Dermis blood vessel endothelial cell (primary cell): ENCODE measurements around the gene OGFR. TPM values are rescaled to one million over a fixed set of nuclear protein-coding genes. Genes with fewer than 3 reads are reported as not detected.

Experiments
- DNase-seq: peaks from one replicate; pipeline ENCODE4 v3.0.0; 2010
- total RNA-seq: library from RNA; depleted of rRNA; stranded (reverse); fragments of >200 nt; gene quantifications from 2 replicates; pipeline ENCODE4 v1.2.3, GENCODE V29; 2014

The OGFR gene
- total RNA-seq, 1 donor from 2014 or later = 48.8 TPM

DNA sequence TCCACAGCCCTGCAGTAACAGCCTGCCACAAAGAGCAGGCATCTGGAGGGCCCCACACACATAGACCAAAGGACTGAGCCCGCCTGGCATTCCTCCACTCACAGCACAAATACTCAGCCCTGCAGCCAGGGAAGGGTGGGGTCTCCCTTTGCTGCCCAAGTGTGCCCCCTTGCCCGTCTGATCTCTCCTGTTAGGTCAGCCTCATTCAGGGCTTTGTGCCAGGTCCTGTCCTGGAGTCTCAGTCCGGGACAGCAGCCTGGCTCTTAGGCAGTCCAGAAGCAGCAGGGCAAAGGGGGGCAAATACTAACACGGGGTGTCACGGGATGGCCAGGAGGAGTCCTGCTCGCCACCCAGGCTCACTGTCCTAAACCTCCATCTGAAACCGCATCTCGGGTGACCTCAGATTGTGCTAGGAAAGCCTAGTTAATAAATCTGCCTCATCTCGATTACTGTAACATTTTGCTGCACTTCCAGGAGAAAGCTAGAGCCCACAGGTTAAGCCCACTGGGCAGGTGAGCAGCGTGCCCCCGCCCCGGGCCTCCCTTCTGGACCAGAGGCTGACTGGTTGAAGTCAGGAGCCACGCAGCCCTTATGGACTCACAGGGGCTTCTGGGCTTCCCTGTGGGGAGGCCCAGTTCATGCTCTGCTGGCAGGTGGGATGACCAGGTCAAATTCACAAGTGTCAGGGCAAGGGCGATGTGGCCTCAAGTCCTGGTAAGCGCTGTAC is 3.2 kb upstream of the OGFR start:
- DNase-seq = no peak

DNA sequence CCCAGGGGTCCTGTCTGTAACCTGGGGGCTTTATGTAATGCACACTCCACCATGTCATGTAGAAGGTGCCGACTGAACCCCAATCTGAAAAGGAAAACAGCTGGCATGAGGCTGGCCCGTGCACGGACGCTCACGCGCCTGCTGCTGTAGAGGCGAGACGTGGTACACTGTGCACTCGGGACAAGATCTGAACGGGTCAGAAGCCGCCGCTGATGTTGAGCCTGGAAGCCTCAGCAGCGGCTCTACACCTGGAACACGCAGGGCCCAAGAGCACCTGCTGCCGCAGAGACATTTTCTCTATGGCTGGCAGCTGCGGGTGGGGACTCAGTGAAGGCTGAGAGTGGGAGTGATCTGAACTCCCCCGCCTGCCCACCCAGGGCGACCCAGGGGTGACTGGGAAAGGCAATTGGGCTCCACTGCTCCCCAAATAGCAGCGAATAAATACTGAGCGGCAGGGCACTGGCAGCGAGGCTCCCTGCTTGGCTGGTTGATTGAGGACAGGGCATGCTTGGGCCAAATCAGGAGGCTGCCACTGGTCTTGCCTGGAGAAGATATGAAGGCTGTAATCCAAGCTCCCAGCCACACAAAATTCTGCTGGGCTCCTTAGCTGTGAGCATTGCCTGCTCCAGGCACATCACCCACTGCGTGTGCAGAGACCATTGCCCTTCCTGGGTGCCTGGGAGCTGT is 2.5 kb upstream of the OGFR start:
- DNase-seq = no peak

DNA sequence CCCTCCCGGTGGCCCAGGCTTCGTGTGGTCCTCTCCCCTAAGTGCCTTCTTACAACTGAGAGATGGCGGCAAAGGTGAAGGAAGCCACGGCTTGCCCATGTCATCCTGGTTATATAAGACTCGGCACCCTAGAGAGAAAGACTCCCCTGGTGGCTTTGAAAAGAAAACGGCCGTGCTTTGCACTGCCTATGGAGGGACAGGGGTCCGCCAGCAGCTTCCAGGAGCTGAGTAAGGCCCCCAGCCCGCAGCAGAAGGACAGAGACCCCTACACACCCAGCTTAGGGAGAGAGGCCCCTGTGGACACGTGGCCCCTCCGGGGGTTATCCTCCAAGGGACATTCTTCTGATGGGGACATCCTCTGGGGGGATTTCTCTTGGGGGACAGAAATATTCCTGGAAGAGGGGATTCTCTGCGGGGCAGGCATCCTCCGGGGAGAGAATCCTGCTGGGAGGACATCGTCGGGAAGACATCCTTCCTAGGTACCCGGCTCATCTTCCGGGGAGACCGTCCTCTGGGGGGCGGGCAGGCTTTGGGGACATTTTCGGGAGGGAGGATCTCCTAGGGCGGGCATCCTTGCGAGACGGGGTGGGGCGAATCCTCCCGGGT is 511 bp upstream of the OGFR start:
- no peak for DNase-seq

DNA sequence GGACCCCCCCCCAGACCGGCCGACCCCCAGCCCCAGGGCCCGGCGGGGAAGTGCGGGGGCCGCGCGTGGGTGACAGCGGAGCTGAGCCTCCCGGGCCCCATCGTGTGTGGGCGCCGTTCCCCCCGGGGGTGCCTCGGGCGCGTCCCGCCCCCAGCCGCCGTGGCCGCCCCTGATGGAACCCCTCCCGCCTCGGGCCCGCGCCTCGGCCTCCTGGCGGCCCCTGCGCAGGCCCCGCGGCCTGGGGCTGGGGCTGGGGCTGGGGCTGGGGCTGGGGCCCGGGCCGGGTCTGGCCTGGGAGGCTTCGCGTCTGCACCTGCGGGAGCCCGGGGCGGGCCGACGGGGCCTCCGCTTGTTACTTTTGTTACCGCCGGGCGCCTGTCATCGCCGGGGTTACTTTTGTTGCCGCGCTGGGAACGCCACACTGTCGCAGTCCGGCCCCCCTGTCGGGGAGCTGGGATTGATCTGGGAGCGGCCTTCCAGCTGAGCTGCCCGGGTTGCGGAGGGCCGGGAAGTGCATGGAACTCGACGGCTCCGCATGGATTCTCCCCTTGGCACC is 598 bp downstream of the OGFR start:
- DNase-seq = no peak

DNA sequence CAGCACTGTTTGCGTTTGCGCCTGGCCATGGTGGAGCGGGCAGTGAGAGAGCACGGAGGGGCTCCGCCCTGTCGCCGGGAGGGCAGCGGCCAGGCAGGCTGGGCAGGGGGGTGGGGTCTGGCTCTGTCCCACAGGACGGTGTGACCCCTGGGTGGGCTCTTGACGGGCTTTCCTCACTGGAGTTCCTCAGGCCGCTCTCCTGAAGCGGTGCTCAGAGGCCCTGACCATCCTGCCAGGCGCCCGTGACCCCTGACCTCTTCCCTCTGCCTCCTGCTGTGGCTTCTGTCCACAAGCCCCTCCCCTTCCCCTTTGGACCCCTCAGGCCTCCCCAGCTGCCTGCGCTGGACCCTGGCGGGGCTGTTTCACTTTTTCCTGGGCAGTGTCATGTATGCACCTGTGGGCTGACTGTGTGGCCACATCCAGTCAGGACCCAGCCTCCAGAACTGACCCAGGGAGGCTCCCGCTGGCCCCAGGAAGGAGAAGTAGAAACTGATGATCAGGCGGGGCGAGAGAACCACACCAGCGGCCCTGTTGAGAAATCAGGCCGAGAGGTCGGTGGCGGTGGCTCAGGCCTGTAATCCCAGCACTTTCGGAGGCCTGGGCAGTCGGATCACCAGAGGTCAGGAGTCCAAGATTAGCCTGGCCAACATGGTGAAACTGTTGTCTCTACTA is 1.2 kb downstream of the OGFR start:
- peak; percentile 43 for DNase-seq

DNA sequence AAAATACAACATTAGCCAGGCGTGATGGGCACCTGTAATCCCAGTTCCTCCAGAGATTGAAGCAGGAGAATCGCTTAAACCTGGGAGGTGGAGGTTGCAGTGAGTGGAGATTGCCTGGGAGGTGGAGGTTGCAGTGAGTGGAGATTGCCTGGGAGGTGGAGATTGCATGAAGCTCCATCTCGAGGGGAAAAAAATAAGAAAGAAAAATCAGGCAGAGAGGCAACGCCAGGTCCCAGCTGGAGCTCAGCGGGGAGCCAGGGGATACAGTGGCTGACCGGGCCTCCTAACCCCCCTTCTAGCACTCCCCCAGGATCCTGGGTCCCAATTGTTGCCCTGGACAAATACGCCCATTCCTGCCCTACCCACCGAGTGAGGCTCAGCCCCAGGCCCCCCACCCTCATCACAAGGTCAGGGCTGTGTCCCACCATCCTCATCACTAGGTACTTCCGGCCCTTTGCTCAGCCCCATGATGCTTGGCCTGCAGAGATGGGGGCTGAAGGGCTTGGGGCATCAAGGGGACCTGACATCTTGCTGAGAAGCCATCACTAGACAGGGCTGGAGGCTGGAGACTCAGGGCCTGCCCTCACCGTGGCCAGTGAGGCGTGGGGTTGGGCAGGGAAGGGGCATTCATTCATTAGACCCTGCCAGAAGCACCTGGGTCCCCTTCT is 1.9 kb downstream of the OGFR start:
- DNase-seq = no peak

DNA sequence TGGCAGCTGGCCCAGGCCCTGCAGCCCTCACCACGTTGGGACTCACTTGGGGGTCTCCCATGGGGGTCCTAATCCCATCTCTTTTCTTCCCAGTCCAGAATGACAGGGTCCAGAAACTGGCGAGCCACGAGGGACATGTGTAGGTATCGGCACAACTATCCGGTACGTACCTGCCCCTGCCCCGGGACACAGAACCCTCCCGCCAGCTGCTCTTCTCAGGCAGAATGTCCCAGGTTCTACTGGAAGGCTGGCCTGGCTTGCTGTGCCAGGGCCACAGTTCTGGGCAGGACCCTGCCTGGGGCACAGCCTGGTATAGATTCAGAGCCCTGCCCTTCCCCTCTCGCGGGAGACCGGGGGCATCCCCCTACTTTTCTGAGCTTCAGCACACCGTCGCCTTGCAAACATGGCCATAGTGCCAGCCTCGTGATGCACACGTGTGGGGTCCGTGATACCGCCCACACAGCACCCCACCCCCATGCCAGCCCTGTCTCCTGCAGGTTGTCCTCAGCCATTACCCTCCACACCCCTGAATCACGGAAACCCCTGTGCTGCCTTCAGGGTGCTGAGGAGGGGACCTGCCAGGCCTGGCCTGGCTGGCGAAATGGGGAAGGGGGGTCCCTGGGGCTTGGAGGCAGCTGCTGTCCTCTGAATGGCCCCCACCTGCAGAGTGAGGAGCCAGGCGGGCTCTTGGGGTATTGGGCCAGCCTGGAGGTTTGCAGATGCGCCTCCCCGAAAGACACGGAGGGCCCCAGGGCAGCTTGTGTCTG is 3.0 kb downstream of the OGFR start:
- no peak for DNase-seq

DNA sequence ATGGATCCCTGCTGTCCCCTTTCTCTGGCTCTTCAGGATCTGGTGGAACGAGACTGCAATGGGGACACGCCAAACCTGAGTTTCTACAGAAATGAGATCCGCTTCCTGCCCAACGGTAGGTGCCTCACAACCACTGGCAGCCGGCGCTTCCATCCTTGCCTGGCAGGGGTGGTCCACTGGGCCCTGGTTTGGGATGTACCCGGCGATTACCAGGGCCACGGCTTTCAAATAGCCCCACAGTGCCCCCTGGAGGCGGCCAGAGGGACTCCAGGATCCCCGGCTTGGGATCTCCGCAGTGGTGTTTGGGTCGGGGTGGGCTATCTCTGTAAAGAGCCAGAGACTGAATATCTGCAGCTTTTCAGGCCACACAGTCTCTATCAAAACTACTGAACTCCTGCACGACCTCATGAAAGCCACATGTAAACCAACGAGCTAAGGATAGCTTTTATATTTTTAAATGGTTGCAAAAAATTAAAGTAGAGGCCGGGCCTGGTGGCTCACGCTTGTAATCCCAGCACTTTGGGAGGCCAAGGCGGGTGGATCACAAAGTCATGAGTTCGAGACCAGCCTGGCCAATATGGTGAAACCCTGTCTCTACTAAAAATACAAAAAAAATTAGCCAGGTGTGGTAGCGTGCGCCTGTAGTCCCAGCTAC is 3.7 kb downstream of the OGFR start:
- DNase-seq = peak; percentile 73

DNA sequence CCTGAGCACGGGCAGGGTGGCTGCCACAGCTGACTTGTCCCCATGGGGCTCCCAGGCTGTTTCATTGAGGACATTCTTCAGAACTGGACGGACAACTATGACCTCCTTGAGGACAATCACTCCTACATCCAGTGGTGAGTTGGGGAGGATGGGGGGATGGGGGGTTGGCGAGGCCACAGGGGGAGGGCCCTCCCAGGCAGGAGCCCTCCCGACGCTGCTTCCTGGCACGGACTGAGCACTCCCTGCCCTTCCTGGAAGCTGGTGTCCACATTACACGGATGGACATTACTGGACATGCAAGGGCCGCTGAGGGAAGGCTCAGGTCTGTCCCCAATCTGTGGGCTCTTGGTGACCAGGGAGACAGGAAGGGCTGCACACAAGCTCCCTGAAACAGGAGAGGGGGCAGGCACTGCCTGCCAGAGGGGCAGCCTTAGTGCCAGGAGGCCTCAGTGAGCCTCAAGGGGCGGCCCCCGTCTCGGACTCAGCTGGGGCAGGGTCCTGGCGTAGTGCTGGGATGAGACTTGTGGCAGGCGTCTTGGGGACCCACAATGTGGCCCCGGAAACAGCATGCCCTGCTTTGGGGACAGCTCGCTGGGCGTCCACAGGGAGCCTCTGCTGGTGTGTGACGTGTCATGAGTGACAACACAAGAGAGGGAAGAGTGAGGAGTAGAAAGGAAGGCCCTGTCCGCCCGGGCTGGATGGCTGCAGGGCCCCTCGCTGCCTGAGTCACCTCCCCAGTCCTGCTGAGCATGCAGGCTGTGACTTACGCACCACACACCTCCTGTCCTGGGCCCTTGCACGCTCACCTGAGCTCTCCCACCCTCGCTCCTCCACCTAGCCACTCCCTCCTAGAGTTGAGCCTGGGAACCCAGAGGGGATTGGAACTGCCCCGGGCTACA is 5.1 kb downstream of the OGFR start:
- no peak for DNase-seq

DNA sequence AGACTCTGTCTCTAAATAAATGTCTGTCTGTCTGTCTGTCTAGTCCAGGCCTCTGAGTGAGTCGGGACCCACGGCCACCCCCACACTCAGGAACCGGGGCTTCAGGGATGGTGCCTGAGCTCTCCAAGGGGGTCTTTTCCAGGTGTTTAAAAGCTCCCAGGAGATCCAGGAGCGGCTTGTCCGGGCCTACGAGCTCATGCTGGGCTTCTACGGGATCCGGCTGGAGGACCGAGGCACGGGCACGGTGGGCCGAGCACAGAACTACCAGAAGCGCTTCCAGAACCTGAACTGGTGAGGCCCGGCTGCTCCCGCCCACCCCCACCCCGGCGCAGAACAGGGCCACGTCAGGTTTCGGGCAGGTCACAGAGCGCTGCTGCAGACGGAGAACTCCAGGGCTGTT is 6.7 kb downstream of the OGFR start:
- no peak for DNase-seq

DNA sequence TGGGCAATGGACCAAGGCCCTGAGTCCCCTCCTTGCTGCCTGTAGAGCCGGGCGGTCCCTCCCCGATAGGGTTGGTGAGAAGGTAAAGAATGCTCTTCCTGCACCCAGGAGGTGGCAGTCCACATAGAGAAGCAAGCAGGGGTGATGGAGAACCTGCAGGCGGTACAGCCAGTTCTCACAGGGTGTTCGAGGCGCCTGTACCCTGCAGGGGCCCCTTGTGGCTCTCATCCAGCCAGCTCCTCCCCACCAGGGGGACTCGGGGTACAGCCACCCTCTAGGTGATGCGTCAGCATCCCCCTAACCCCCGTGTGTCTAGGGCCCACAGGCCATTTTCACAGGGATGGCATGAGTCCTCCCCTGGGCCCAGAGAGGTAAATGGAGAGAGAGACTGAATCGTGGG is 7.1 kb downstream of the OGFR start:
- DNase-seq = no peak

DNA sequence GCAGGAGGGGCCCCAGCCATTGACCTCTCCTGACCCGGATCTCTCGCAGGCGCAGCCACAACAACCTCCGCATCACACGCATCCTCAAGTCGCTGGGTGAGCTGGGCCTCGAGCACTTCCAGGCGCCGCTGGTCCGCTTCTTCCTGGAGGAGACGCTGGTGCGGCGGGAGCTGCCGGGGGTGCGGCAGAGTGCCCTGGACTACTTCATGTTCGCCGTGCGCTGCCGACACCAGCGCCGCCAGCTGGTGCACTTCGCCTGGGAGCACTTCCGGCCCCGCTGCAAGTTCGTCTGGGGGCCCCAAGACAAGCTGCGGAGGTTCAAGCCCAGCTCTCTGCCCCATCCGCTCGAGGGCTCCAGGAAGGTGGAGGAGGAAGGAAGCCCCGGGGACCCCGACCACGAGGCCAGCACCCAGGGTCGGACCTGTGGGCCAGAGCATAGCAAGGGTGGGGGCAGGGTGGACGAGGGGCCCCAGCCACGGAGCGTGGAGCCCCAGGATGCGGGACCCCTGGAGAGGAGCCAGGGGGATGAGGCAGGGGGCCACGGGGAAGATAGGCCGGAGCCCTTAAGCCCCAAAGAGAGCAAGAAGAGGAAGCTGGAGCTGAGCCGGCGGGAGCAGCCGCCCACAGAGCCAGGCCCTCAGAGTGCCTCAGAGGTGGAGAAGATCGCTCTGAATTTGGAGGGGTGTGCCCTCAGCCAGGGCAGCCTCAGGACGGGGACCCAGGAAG is 7.7 kb downstream of the OGFR start:
- DNase-seq = no peak

DNA sequence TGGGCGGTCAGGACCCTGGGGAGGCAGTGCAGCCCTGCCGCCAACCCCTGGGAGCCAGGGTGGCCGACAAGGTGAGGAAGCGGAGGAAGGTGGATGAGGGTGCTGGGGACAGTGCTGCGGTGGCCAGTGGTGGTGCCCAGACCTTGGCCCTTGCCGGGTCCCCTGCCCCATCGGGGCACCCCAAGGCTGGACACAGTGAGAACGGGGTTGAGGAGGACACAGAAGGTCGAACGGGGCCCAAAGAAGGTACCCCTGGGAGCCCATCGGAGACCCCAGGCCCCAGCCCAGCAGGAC is 8.2 kb downstream of the OGFR start:
- DNase-seq = no peak

DNA sequence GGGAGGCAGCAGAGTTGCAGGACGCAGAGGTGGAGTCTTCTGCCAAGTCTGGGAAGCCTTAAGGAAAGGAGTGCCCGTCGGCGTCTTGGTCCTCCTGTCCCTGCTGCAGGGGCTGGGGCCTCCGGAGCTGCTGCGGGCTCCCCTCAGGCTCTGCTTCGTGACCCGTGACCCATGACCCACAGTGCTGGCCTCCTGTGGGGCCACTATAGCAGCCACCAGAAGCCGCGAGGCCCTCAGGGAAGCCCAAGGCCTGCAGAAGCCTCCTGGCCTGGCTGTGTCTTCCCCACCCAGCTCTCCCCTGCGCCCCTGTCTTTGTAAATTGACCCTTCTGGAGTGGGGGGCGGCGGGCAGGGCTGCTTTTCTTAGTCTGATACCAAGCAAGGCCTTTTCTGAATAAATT is 9.0 kb downstream of the OGFR start:
- no peak for DNase-seq

DNA sequence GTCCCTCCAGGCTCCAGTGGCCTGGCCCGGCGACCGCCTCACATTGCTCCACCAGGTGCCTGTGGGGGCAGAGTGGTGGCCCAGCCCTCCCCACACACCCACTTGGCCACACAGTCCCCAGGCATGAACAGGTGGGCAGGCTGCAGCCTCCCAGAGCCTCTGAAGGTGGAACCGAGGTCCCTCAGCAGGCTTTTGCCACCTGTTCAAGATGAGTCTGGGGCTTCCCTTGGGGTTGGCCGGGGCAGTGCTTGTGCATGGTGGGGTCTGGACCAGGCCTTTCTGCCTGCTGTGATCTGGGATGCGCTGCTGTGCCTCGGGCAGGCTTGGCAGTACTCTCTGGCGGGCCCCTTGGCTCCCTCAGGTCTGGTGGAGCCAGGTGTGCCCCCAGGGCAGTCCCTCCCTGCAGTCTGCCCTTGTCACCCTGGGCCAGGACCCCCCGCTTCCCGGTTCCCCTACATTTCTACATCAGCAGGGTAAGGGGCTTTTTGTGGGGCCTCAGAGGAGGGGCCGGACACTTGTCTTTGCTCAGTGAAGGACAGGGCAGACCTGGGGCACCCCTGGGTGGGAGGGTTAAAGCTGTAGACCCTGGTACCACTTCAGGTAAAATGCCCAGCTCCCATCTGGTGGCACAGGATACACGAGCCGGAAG is 9.5 kb downstream of the OGFR start:
- no peak for DNase-seq

DNA sequence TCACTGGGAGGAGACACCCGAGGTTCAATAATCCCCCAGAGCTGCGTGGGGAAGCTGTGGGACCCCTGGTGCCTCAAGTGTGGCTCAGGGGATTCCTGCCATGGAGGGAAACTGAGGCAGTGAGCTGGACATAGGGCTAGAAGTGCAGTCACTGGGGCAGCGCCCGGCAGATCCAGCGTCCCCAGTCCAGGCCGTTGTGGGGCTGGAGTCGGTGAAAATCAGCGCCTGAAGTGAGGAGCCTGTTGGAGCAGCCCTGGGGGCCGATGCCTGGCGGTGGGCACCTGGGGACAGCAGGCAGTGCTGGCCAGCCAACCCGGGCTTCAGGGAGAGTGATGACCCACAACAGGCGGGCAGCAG is 10.1 kb downstream of the OGFR start:
- no peak for DNase-seq

DNA sequence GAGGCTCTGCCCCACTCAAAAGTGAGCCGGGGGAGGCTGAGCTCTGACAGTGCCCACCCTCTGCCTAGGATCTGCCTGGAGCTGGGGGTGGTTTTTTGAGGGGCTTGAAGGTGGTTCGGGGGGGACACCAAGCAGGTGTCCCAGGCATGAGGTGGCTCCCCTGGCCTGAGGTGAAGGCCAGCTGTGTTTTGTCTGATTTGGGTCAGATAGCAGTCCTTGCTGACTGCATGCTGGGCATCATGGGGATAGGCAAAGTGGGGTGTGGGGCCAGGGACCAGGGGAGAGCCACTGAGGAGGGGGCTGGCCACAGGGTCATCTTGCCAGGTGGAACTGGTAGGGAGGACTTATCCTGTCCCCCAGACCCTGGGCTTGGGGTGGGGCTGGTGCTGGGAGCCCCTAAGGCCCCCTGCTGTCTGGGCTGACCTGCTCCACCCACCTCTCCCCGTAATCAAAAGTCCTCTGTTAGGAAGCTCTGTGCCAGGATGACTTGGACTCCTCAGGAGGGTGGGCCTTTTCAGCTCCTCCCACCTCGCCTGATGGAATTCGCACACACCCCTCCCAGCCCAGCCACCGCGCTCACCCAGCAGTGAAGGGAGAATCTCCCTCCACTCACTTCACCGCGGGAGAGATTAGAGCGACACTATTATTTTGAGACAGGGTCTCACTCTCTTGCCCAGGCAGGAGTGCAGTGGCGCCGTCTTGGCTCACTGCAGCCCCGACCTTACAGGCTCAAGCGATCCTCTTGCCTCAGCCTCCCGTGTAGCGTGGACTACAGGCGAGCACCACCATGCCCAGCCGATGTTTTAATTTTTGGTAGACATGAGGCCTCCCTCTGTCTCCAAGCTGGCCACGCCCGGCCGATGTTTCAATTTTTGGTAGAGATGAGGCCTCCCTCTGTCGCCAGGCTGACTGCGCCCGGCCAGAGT is 10.7 kb downstream of the OGFR start:
- no peak for DNase-seq
